Liver (tissue), 9 donors: ENCODE data around the gene KCNJ12. TPM values are rescaled to one million over a fixed set of nuclear protein-coding genes. Genes with fewer than 3 reads are reported as not detected.

Experiments
- DNase-seq: peaks from one replicate; pipeline ENCODE4 v3.0.0-alpha.2; 2017; ENCODE audit warnings: low spot score
- H3K27ac ChIP-seq, 2 donors: one replicate each; pipeline ENCODE4 v1.7.0; 2013; ENCODE audit warnings: inconsistent platforms in 2 of 2, low read length in 2 of 2, control low read depth in 1 of 2, low read depth in 1 of 2, mild to moderate bottlenecking in 1 of 2
- H3K27me3 ChIP-seq, 4 donors: one replicate each; pipeline versions ENCODE4 v1.6.1 to v1.7.0; 2013; ENCODE audit warnings: low read length in 3 of 4, inconsistent platforms in 1 of 4, mild to moderate bottlenecking in 1 of 4, moderate library complexity in 1 of 4; ENCODE audit not compliant: control insufficient read depth in 4 of 4, insufficient read depth in 4 of 4
- H3K36me3 ChIP-seq, 4 donors: one replicate each; pipeline versions ENCODE4 v1.6.1 to v1.7.0; 2013; ENCODE audit warnings: low read length in 3 of 4, mild to moderate bottlenecking in 3 of 4, low read depth in 1 of 4, moderate library complexity in 1 of 4; ENCODE audit not compliant: control insufficient read depth in 4 of 4, insufficient read depth in 3 of 4
- H3K4me1 ChIP-seq, 4 donors: one replicate each; pipeline versions ENCODE4 v1.6.1 to v1.7.0; 2013; ENCODE audit warnings: low read length in 3 of 4, mild to moderate bottlenecking in 3 of 4, moderate library complexity in 1 of 4; ENCODE audit not compliant: control insufficient read depth in 4 of 4, insufficient read depth in 4 of 4
- H3K4me3 ChIP-seq, 3 donors: one replicate each; pipeline versions ENCODE4 v1.6.1 to v1.7.0; 2013; ENCODE audit warnings: low read length in 3 of 3, control low read depth in 1 of 3, low read depth in 1 of 3, mild to moderate bottlenecking in 1 of 3
- H3K9ac ChIP-seq, 2 donors: one replicate each; pipeline ENCODE4 v1.7.0; 2013; ENCODE audit warnings: low read length in 2 of 2, mild to moderate bottlenecking in 2 of 2, moderate library complexity in 2 of 2, control low read depth in 1 of 2, low read depth in 1 of 2
- H3K9me3 ChIP-seq, 4 donors: one replicate each; pipeline versions ENCODE4 v1.6.1 to v1.7.0; 2013; ENCODE audit warnings: low read length in 3 of 4; ENCODE audit not compliant: control insufficient read depth in 4 of 4
- ATF3 ChIP-seq: IDR thresholded peaks from 2 replicates; pipeline ENCODE4 v1.6.1; 2016; ENCODE audit warnings: antibody characterized with exemption
- CTCF ChIP-seq: fragments of 150-350 bp; IDR thresholded peaks from 2 replicates; pipeline ENCODE4 v1.5.1; 2017; ENCODE audit warnings: improper control_type of control experiment, low read depth, low read length; ENCODE audit not compliant: missing input control
- FOXA1 ChIP-seq: IDR thresholded peaks from 2 replicates; pipeline ENCODE4 v1.6.1; 2016; ENCODE audit warnings: antibody characterized with exemption
- FOXA2 ChIP-seq: IDR thresholded peaks from 2 replicates; pipeline ENCODE4 v1.6.1; 2016; ENCODE audit warnings: antibody characterized with exemption
- GABPA ChIP-seq, 2 donors: IDR thresholded peaks in 1 of 2; conservative IDR thresholded peaks in 1 of 2; 2 replicates each; pipeline ENCODE4 v1.6.1; 2016; ENCODE audit warnings: antibody characterized with exemption in 2 of 2, mild to moderate bottlenecking in 1 of 2, moderate library complexity in 1 of 2
- HNF4A ChIP-seq, 2 donors: conservative IDR thresholded peaks; 2 replicates each; pipeline ENCODE4 v1.6.1; 2016; ENCODE audit warnings: antibody characterized with exemption in 2 of 2, mild to moderate bottlenecking in 2 of 2
- HNF4G ChIP-seq: IDR thresholded peaks from 2 replicates; pipeline ENCODE4 v1.6.1; 2016; ENCODE audit warnings: antibody characterized with exemption
- JUND ChIP-seq, 2 donors: IDR thresholded peaks; 2 replicates each; pipeline ENCODE4 v1.6.1; 2016; ENCODE audit warnings: antibody characterized with exemption in 2 of 2
- NR2F2 ChIP-seq: IDR thresholded peaks from 2 replicates; pipeline ENCODE4 v1.6.1; 2016; ENCODE audit warnings: antibody characterized with exemption
- RAD21 ChIP-seq, 2 donors: IDR thresholded peaks; 2 replicates each; pipeline ENCODE4 v1.6.1; 2016; ENCODE audit warnings: antibody characterized with exemption in 2 of 2, mild to moderate bottlenecking in 2 of 2
- RXRA ChIP-seq, 2 donors: IDR thresholded peaks; 2 replicates each; pipeline ENCODE4 v1.6.1; 2017 to 2018; ENCODE audit warnings: antibody characterized with exemption in 2 of 2, mild to moderate bottlenecking in 1 of 2
- SP1 ChIP-seq: IDR thresholded peaks from 2 replicates; pipeline ENCODE4 v1.6.1; 2018; ENCODE audit warnings: antibody characterized with exemption, mild to moderate bottlenecking
- TAF1 ChIP-seq: conservative IDR thresholded peaks from 2 replicates; pipeline ENCODE4 v1.6.1; 2016; ENCODE audit warnings: antibody characterized with exemption, mild to moderate bottlenecking
- YY1 ChIP-seq: IDR thresholded peaks from 2 replicates; pipeline ENCODE4 v1.6.1; 2016; ENCODE audit warnings: antibody characterized with exemption, mild to moderate bottlenecking
- WGBS: extraction: QIAGEN DNeasy Blood & Tissue Kit; methylation state at CpG from one replicate; pipeline ENCODE4 v1.1.7; 2013; 5-methylcytosine and 5-hydroxymethylcytosine counted together
- polyA plus RNA-seq, 2 donors: library from polyadenylated mRNA; stranded (reverse) in 1 of 2; unstranded in 1 of 2; fragments of 200-250 nt in 1 of 2; fragments of >200 nt in 1 of 2; fragmentation: Nextera tagmentation in 1 of 2; extraction: Ambion mirVana in 1 of 2; gene quantifications; one replicate each; pipeline versions ENCODE4 v1.2.1 to v1.2.3, GENCODE V29; 2013 to 2015
- total RNA-seq, 2 donors: library from RNA; depleted of rRNA; stranded (reverse); fragments of >200 nt; gene quantifications; one replicate each; pipeline ENCODE4 v1.2.3, GENCODE V29; 2014
- TF ChIP-seq, protein P1 (sequence below): IDR thresholded peaks from 2 replicates; pipeline ENCODE4 v1.6.1; 2016; ENCODE audit warnings: antibody characterized with exemption, mild to moderate bottlenecking
- TF ChIP-seq, protein P2 (sequence below): IDR thresholded peaks from 2 replicates; pipeline ENCODE4 v1.6.1; 2016; ENCODE audit warnings: antibody characterized with exemption
- TF ChIP-seq, protein P3 (sequence below): IDR thresholded peaks from 2 replicates; pipeline ENCODE4 v1.6.1; 2016; ENCODE audit warnings: antibody characterized with exemption
- donor health status: healthy.
- donor health status: healthy.
- donor health status: healthy.
- donor health status: healthy.
- donor health status: healthy.

KCNJ12 gene
- total and polyA plus RNA-seq, 4 donors, result 0.25 to 0.67 (median 0.38) TPM

DNA sequence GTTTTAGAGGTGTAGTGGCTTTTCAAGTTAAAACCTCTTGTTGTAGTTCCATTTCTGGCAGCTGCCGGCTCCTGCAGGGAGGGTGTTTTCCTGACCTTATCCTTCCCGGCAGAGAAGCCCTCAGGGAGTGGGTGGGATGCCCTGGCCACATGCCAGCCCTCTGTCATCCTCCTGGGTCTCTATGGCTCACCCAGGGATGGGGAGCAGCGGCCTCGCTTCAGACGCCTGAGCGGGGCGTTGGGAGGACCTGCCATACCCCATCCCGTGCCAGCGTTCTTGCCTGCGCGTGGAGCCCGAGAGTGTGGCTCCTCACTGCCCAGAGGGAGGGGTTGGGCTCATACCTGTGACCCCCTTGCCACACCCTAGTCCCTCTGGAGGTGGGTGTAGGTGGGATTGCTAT is 11.9 kb downstream of the KCNJ12 start:
- WGBS, result 81% methylated on average over 12 of the region's 12 CpGs
- Histone ChIP-seq H3K27ac (no peak overlapping the region), H3K36me3 (no peaks in the 10 kb centered on the region), H3K4me3 (no peak overlapping the region), H3K9ac (no peak overlapping the region), H3K4me1 (no peaks in the 10 kb centered on the region), H3K27me3 (no peaks in the 10 kb centered on the region), H3K9me3 (no peaks in the 10 kb centered on the region)
- DNase-seq, result no peak
- TF ChIP-seq, protein P1, sequence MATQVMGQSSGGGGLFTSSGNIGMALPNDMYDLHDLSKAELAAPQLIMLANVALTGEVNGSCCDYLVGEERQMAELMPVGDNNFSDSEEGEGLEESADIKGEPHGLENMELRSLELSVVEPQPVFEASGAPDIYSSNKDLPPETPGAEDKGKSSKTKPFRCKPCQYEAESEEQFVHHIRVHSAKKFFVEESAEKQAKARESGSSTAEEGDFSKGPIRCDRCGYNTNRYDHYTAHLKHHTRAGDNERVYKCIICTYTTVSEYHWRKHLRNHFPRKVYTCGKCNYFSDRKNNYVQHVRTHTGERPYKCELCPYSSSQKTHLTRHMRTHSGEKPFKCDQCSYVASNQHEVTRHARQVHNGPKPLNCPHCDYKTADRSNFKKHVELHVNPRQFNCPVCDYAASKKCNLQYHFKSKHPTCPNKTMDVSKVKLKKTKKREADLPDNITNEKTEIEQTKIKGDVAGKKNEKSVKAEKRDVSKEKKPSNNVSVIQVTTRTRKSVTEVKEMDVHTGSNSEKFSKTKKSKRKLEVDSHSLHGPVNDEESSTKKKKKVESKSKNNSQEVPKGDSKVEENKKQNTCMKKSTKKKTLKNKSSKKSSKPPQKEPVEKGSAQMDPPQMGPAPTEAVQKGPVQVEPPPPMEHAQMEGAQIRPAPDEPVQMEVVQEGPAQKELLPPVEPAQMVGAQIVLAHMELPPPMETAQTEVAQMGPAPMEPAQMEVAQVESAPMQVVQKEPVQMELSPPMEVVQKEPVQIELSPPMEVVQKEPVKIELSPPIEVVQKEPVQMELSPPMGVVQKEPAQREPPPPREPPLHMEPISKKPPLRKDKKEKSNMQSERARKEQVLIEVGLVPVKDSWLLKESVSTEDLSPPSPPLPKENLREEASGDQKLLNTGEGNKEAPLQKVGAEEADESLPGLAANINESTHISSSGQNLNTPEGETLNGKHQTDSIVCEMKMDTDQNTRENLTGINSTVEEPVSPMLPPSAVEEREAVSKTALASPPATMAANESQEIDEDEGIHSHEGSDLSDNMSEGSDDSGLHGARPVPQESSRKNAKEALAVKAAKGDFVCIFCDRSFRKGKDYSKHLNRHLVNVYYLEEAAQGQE, result no peak
- TF ChIP-seq YY1 (no peak), FOXA2 (no peak), NR2F2 (no peak), ATF3 (no peak), SP1 (no peak), CTCF (no peak), RAD21 (IDR thresholded peaks at IDR 0.05) (no peak), TAF1 (no peak), FOXA1 (no peak), RXRA (IDR thresholded peaks at IDR 0.05) (no peak), GABPA (IDR thresholded peaks at IDR 0.05 in 1 of 2, conservative IDR thresholded peaks at IDR 0.05 in 1 of 2) (no peak), HNF4G (no peak), HNF4A (conservative IDR thresholded peaks at IDR 0.05) (no peak), JUND (IDR thresholded peaks at IDR 0.05) (no peak)
- TF ChIP-seq, protein P2, sequence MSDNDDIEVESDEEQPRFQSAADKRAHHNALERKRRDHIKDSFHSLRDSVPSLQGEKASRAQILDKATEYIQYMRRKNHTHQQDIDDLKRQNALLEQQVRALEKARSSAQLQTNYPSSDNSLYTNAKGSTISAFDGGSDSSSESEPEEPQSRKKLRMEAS, result no peak
- TF ChIP-seq, protein P3, sequence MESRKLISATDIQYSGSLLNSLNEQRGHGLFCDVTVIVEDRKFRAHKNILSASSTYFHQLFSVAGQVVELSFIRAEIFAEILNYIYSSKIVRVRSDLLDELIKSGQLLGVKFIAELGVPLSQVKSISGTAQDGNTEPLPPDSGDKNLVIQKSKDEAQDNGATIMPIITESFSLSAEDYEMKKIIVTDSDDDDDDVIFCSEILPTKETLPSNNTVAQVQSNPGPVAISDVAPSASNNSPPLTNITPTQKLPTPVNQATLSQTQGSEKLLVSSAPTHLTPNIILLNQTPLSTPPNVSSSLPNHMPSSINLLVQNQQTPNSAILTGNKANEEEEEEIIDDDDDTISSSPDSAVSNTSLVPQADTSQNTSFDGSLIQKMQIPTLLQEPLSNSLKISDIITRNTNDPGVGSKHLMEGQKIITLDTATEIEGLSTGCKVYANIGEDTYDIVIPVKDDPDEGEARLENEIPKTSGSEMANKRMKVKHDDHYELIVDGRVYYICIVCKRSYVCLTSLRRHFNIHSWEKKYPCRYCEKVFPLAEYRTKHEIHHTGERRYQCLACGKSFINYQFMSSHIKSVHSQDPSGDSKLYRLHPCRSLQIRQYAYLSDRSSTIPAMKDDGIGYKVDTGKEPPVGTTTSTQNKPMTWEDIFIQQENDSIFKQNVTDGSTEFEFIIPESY, result no peak

DNA sequence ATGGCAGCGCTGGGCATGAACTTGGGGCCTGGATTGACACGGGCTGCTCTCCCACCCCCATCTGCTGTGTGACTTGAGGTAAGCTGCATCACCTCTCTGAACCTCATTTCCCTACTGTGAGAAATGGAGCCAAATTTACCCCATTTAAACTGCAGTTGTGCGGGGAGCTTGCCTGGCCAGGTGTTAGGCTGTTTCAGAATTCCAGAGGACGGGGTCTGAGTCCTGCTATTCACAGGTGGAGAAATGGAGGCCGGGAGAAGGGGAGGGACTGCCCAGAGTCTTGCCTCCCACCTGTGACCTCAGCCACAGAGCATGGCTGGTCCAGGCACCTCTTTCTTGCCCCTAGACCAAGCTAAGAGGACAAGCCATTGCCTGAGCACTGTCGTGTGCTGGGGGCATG is 12.8 kb downstream of the KCNJ12 start:
- H3K9me3 ChIP-seq, result no peaks in the 10 kb centered on the region
- no peak overlapping the region for H3K27ac ChIP-seq
- no peak overlapping the region for H3K9ac ChIP-seq
- DNase-seq, result no peak
- TF ChIP-seq CTCF (no peak), FOXA2 (no peak)
- H3K27me3 ChIP-seq, result no peaks in the 10 kb centered on the region
- H3K36me3 ChIP-seq, result no peaks in the 10 kb centered on the region
- H3K4me3 ChIP-seq, result no peak overlapping the region
- WGBS, result 80% methylated on average over 6 of the region's 6 CpGs
- no peaks in the 10 kb centered on the region for H3K4me1 ChIP-seq
